HEK293 (cell line): ENCODE results near the gene PILRA.
A peak's percentile ranks its signal among the peaks of the same experiment; 100 is the strongest.
"Not testable (repeated sequence)": the region's sequence is repeated elsewhere in the genome, so short reads cannot be mapped to it uniquely, and the experiment has no call there.

Experiments used
- CTCF ChIA-PET: fragments of 350-600 bp; formaldehyde crosslinking; extraction: SDS; loops from one replicate; lab custom pipeline; 2021; ENCODE audit warnings: antibody characterized with exemption; lab: Yijun Ruan, JAX
- POLR2A ChIA-PET: fragments of 300-600 bp; formaldehyde crosslinking; extraction: SDS; loops from one replicate; lab custom pipeline; 2020; ENCODE audit warnings: antibody characterized with exemption, inconsistent platforms; lab: Yijun Ruan, JAX
- H3K27ac ChIP-seq: fragments of 200-500 bp; sonication (Bioruptor generic); 2 replicates; pipeline ENCODE4 v1.5.1; 2014; ENCODE audit warnings: low read depth, low read length, control low read depth, inconsistent platforms; ENCODE audit errors: extremely low read depth
- H3K36me3 ChIP-seq, 2 experiments: fragments of 200-500 bp in 1 of 2; sonication (Bioruptor generic) in 1 of 2; 1 replicate in 1 of 2; 2 replicates in 1 of 2; pipeline ENCODE4 v1.5.1; 2014 to 2017; ENCODE audit warnings: inconsistent platforms in 2 of 2, low read length in 2 of 2; ENCODE audit not compliant: control insufficient read depth in 2 of 2, insufficient read depth in 1 of 2
- H3K4me1 ChIP-seq: fragments of 200-500 bp; sonication (Bioruptor generic); 2 replicates; pipeline ENCODE4 v1.5.1; 2014; ENCODE audit warnings: mild to moderate bottlenecking, low read length, inconsistent platforms; ENCODE audit not compliant: control insufficient read depth, insufficient read depth
- H3K4me3 ChIP-seq: 2 replicates; pipeline ENCODE4 v1.5.1; 2011; ENCODE audit warnings: low read depth, mild to moderate bottlenecking, control low read depth, low read length, moderate library complexity
- H3K9me3 ChIP-seq: fragments of 200-500 bp; sonication (Bioruptor generic); 2 replicates; pipeline ENCODE4 v1.5.1; 2014; ENCODE audit warnings: low read depth, low read length, inconsistent platforms; ENCODE audit not compliant: control insufficient read depth, insufficient read depth
- FEZF1 ChIP-seq: fragments of 450-650 bp; formaldehyde crosslinking; IDR thresholded peaks from 2 replicates; pipeline ENCODE4 v1.5.1; 2016; ENCODE audit warnings: missing biosample characterization, missing genetic modification characterization
- KLF8 ChIP-seq: fragments of 450-650 bp; formaldehyde crosslinking; IDR thresholded peaks from 2 replicates; pipeline ENCODE4 v1.5.1; 2016; ENCODE audit warnings: missing biosample characterization, missing genetic modification characterization
- REST ChIP-seq: fragments of 450-650 bp; formaldehyde crosslinking; IDR thresholded peaks from 2 replicates; pipeline ENCODE4 v1.5.1; 2016; ENCODE audit warnings: missing biosample characterization, missing genetic modification characterization
- SCRT1 ChIP-seq: fragments of 450-650 bp; formaldehyde crosslinking; IDR thresholded peaks from 2 replicates; pipeline ENCODE4 v1.5.1; 2016; ENCODE audit warnings: missing biosample characterization, missing genetic modification characterization, borderline replicate concordance
- SCRT2 ChIP-seq: fragments of 450-650 bp; formaldehyde crosslinking; IDR thresholded peaks from 2 replicates; pipeline ENCODE4 v1.5.1; 2016; ENCODE audit warnings: missing biosample characterization, missing genetic modification characterization
- TSHZ1 ChIP-seq: fragments of 450-650 bp; formaldehyde crosslinking; IDR thresholded peaks from 2 replicates; pipeline ENCODE4 v1.5.1; 2016; ENCODE audit warnings: missing biosample characterization, missing genetic modification characterization, borderline replicate concordance
- ZBTB1 ChIP-seq: fragments of 450-650 bp; formaldehyde crosslinking; IDR thresholded peaks from 2 replicates; pipeline ENCODE4 v1.5.1; 2016; ENCODE audit warnings: missing biosample characterization, missing genetic modification characterization
- ZBTB6 ChIP-seq: fragments of 450-650 bp; formaldehyde crosslinking; IDR thresholded peaks from 2 replicates; pipeline ENCODE4 v1.5.1; 2017; ENCODE audit warnings: missing biosample characterization, missing genetic modification characterization
- ZIC2 ChIP-seq: fragments of 450-650 bp; formaldehyde crosslinking; IDR thresholded peaks from 2 replicates; pipeline ENCODE4 v1.5.1; 2016; ENCODE audit warnings: missing biosample characterization, missing genetic modification characterization
- ZNF148 ChIP-seq: fragments of 450-650 bp; formaldehyde crosslinking; IDR thresholded peaks from 2 replicates; pipeline ENCODE4 v1.5.0; 2017; ENCODE audit warnings: missing biosample characterization, missing genetic modification characterization, borderline replicate concordance
- ZNF433 ChIP-seq: fragments of 450-650 bp; formaldehyde crosslinking; IDR thresholded peaks from 2 replicates; pipeline ENCODE4 v1.5.1; 2016; ENCODE audit warnings: missing biosample characterization, missing genetic modification characterization, low read depth
- ZNF473 ChIP-seq: fragments of 450-650 bp; formaldehyde crosslinking; IDR thresholded peaks from 2 replicates; pipeline ENCODE4 v1.5.1; 2017; ENCODE audit warnings: missing biosample characterization, missing genetic modification characterization
- ZNF514 ChIP-seq: fragments of 450-650 bp; formaldehyde crosslinking; IDR thresholded peaks from 2 replicates; pipeline ENCODE4 v1.5.1; 2016; ENCODE audit warnings: missing biosample characterization, missing genetic modification characterization
- ZNF548 ChIP-seq: fragments of 450-650 bp; formaldehyde crosslinking; IDR thresholded peaks from 2 replicates; pipeline ENCODE4 v1.5.1; 2016; ENCODE audit warnings: missing biosample characterization, missing genetic modification characterization
- ZNF624 ChIP-seq: fragments of 450-650 bp; formaldehyde crosslinking; IDR thresholded peaks from 2 replicates; pipeline ENCODE4 v1.5.1; 2017; ENCODE audit warnings: missing biosample characterization, missing genetic modification characterization
- ZNF76 ChIP-seq: fragments of 450-650 bp; formaldehyde crosslinking; IDR thresholded peaks from 2 replicates; pipeline ENCODE4; 2016; ENCODE audit warnings: low read depth, missing biosample characterization, missing genetic modification characterization, borderline replicate concordance
- ZSCAN23 ChIP-seq: fragments of 450-650 bp; formaldehyde crosslinking; IDR thresholded peaks from 2 replicates; pipeline ENCODE4 v1.5.1; 2016; ENCODE audit warnings: missing biosample characterization, missing genetic modification characterization

Gene PILRA

GRCh38 chr7:100438172-100438571, 64.9 kb downstream of the PILRA start (continued):
- no peak for TF ChIP-seq REST (tag by site-specific recombination)
- TF ChIP-seq ZNF548 (tag by site-specific recombination) = no peak
- TF ChIP-seq ZNF433 (tag by site-specific recombination) = no peak
- TF ChIP-seq ZIC2 (tag by site-specific recombination) = no peak
- TF ChIP-seq ZBTB6 (tag by site-specific recombination) = no peak
- no peak for TF ChIP-seq ZSCAN23 (tag by site-specific recombination)
- no peak for TF ChIP-seq ZNF473

GRCh38 chr7:100438731-100439130, 65.4 kb downstream of the PILRA start:
- not testable (repeated sequence) for H3K9me3 ChIP-seq, H3K4me1 ChIP-seq, H3K4me3 ChIP-seq, H3K27ac ChIP-seq
- H3K36me3 ChIP-seq = peaks cover 4 to 15% of the 10 kb centered on the region in 2 experiments; a peak in 2 of 3 replicates
- POLR2A ChIA-PET = interaction anchor here (0.6 kb wide), 1 partner anchor 12 kb away, joined by 4 read pairs; no protein-coding TSS in a partner anchor
- CTCF ChIA-PET = interaction anchor here (0.7 kb wide), 1 partner anchor 18 kb away, joined by 3 read pairs; no protein-coding TSS in a partner anchor

GRCh38 chr7:100439244-100439643, 66.0 kb downstream of the PILRA start:
- H3K36me3 ChIP-seq, CTCF ChIA-PET, H3K9me3 ChIP-seq, H3K4me1 ChIP-seq, H3K27ac ChIP-seq, POLR2A ChIA-PET, H3K4me3 ChIP-seq: not testable (repeated sequence)
- 0 out of 2 replicates have a peak, but pooled peaks have one; percentile 3 for TF ChIP-seq ZNF433 (tag by site-specific recombination)

- POLR2A ChIA-PET = interaction anchor here (6.2 kb wide), 1 partner anchor 13 kb away, joined by 28 read pairs; the partner anchor contains the start of genes MEPCE and ZCWPW1
- H3K27ac ChIP-seq = no peak overlapping the region
- CTCF ChIA-PET = no interaction called here
- H3K9me3 ChIP-seq = no peaks in the 10 kb centered on the region
- H3K4me3 ChIP-seq = no peak overlapping the region
- no peaks in the 10 kb centered on the region for H3K36me3 ChIP-seq
- H3K4me1 ChIP-seq = no peaks in the 10 kb centered on the region; the same call in 1 of the 2 replicates
- TF ChIP-seq ZNF514 (tag by site-specific recombination) = no peak
- TF ChIP-seq ZNF148 (tag by site-specific recombination) = no peak
- TF ChIP-seq ZSCAN23 (tag by site-specific recombination) = no peak
- TF ChIP-seq ZNF624 (tag by site-specific recombination) = no peak
- TF ChIP-seq SCRT2 = no peak
- no peak for TF ChIP-seq FEZF1 (tag by site-specific recombination)
- no peak for TF ChIP-seq TSHZ1 (tag by site-specific recombination)
- no peak for TF ChIP-seq KLF8 (tag by site-specific recombination)
- TF ChIP-seq ZBTB1 (tag by site-specific recombination) = no peak
- no peak for TF ChIP-seq ZNF76 (tag by site-specific recombination)
- TF ChIP-seq SCRT1 = no peak
Measured at GRCh38 chr7:100441641-100442535, 68.6 kb downstream of the PILRA start.
